GM19438 (cell line): ENCODE results near the gene UPB1.

Experiments
- ATAC-seq: cut with Tn5 transposase; IDR thresholded peaks from one replicate; pipeline ENCODE4 v1.9.1; 2021; ENCODE audit warnings: low read depth; ENCODE audit not compliant: unreplicated experiment

UPB1 gene

GRCh38 chr22:24494528-24495364, at the start of gene UPB1:
UPB1 (plus strand) TSS chr22:24495332; CDS start chr22:24495404, 72 bp downstream.
- ATAC-seq = no peak

GRCh38 chr22:24445481-24446259, 49.5 kb upstream of the UPB1 start:
- no peak for ATAC-seq

GRCh38 chr22:24446260-24446611, 48.9 kb upstream of the UPB1 start:
- ATAC-seq = no peak

GRCh38 chr22:24450610-24451009, 44.5 kb upstream of the UPB1 start:
- no peak for ATAC-seq

- ATAC-seq = no peak
Measured at GRCh38 chr22:24451162-24451561, 44.0 kb upstream of the UPB1 start.

- no peak for ATAC-seq
Measured at GRCh38 chr22:24453853-24454252, 41.3 kb upstream of the UPB1 start.

GRCh38 chr22:24455039-24455438, 40.1 kb upstream of the UPB1 start:
- ATAC-seq = no peak

- no peak for ATAC-seq
Measured at GRCh38 chr22:24455751-24456426, 39.2 kb upstream of the UPB1 start.

- no peak for ATAC-seq
Measured at GRCh38 chr22:24457894-24458420, 37.2 kb upstream of the UPB1 start.

- no peak for ATAC-seq
Measured at GRCh38 chr22:24459911-24460310, 35.2 kb upstream of the UPB1 start.

GRCh38 chr22:24460418-24461089, 34.6 kb upstream of the UPB1 start:
- no peak for ATAC-seq

- ATAC-seq = no peak
Measured at GRCh38 chr22:24463071-24463760, 31.9 kb upstream of the UPB1 start.

- ATAC-seq = no peak
Measured at GRCh38 chr22:24465566-24465965, 29.6 kb upstream of the UPB1 start.

- no peak for ATAC-seq
Measured at GRCh38 chr22:24465975-24466374, 29.2 kb upstream of the UPB1 start.

- no peak for ATAC-seq
Measured at GRCh38 chr22:24466716-24467328, 28.3 kb upstream of the UPB1 start.

- ATAC-seq = no peak
Measured at GRCh38 chr22:24467340-24467739, 27.8 kb upstream of the UPB1 start.

GRCh38 chr22:24471570-24471969, 23.6 kb upstream of the UPB1 start:
- no peak for ATAC-seq

- no peak for ATAC-seq
Measured at GRCh38 chr22:24473284-24473683, 21.8 kb upstream of the UPB1 start.

- no peak for ATAC-seq
Measured at GRCh38 chr22:24474221-24474620, 20.9 kb upstream of the UPB1 start.
